ENCODE measurements around the gene CD83. TPM values are rescaled to one million over a fixed set of nuclear protein-coding genes. Genes with fewer than 3 reads are reported as not detected.

Gene CD83
- total and polyA plus RNA-seq, 4 donors: 0.35 to 4.2 (median 0.60) TPM

DNA sequence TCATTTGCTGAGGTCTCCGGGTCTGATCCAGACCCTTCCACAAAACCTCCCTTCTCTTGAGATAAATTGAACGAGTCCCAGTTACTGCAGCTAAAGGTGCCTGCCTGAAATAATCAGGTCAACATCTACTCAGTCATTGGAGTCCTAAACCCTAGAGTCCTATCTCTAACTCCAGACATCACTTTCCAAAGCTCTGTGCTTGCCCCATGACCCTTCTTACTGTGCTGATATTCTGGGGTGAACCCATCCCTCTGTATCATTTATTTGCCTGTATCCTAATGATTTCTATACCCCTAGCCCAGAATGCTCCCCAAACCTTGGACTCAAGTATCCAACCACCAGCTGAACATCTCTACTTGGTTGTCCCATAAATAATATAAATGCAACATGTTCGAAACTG lies 35.7 kb downstream of the CD83 start:
- WGBS: 87% methylated on average over 3 of the region's 3 CpGs
- H3K27ac ChIP-seq (ENCODE audit: low read depth in 1 of 2, low read length in 2 of 2): no peak overlapping the region
- no peak for TF ChIP-seq HNF4A (conservative IDR thresholded peaks at IDR 0.05)
- no peak for TF ChIP-seq SP1 (IDR thresholded peaks at IDR 0.05)
- TF ChIP-seq, protein P1, sequence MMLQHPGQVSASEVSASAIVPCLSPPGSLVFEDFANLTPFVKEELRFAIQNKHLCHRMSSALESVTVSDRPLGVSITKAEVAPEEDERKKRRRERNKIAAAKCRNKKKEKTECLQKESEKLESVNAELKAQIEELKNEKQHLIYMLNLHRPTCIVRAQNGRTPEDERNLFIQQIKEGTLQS (IDR thresholded peaks at IDR 0.05): no peak
- no peak for TF ChIP-seq FOXA1 (IDR thresholded peaks at IDR 0.05)
- TF ChIP-seq FOXA2 (IDR thresholded peaks at IDR 0.05): no peak
- no peak for TF ChIP-seq EGR1 (IDR thresholded peaks at IDR 0.05; ENCODE audit: low read depth in 2 of 2)
- no peak for TF ChIP-seq JUND (IDR thresholded peaks at IDR 0.05)
- TF ChIP-seq RXRA (IDR thresholded peaks at IDR 0.05): no peak
- no peak for TF ChIP-seq TAF1 (conservative IDR thresholded peaks at IDR 0.05)
- no peak for TF ChIP-seq HNF4G (IDR thresholded peaks at IDR 0.05)
- TF ChIP-seq, protein P2, sequence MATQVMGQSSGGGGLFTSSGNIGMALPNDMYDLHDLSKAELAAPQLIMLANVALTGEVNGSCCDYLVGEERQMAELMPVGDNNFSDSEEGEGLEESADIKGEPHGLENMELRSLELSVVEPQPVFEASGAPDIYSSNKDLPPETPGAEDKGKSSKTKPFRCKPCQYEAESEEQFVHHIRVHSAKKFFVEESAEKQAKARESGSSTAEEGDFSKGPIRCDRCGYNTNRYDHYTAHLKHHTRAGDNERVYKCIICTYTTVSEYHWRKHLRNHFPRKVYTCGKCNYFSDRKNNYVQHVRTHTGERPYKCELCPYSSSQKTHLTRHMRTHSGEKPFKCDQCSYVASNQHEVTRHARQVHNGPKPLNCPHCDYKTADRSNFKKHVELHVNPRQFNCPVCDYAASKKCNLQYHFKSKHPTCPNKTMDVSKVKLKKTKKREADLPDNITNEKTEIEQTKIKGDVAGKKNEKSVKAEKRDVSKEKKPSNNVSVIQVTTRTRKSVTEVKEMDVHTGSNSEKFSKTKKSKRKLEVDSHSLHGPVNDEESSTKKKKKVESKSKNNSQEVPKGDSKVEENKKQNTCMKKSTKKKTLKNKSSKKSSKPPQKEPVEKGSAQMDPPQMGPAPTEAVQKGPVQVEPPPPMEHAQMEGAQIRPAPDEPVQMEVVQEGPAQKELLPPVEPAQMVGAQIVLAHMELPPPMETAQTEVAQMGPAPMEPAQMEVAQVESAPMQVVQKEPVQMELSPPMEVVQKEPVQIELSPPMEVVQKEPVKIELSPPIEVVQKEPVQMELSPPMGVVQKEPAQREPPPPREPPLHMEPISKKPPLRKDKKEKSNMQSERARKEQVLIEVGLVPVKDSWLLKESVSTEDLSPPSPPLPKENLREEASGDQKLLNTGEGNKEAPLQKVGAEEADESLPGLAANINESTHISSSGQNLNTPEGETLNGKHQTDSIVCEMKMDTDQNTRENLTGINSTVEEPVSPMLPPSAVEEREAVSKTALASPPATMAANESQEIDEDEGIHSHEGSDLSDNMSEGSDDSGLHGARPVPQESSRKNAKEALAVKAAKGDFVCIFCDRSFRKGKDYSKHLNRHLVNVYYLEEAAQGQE (IDR thresholded peaks at IDR 0.05): no peak
- TF ChIP-seq ZBTB33 (IDR thresholded peaks at IDR 0.05): no peak
- TF ChIP-seq RAD21 (IDR thresholded peaks at IDR 0.05): no peak
- TF ChIP-seq CTCF (IDR thresholded peaks at IDR 0.05; ENCODE audit: low read depth, low read length, missing input control): no peak

DNA sequence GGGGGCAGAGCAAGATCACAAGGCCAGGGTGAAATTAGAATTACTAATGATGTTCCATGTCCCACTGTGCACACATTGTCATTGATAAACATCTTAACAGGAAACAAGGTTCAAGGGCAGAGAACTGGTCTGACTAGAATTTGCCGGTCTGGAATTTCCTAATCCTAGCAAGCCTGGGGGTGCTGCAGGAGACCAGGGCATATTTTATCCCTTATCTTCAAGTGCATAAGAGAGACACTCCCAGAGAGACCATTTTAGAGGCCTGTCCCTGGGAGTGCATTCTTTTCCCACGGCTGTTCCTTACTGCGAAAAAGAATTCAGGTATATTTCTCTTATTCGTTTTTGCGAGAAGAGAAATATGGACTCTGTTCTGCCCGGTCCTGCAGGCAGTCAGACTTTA lies 41.5 kb downstream of the CD83 start:
- H3K27me3 ChIP-seq (ENCODE audit: control insufficient read depth in 4 of 4, insufficient read depth in 4 of 4, low read length in 3 of 4): no peaks in the 10 kb centered on the region
- 92% methylated on average over 6 of the region's 6 CpGs for WGBS
- no peak for DNase-seq (ENCODE audit: low spot score)
- no peak overlapping the region for H3K27ac ChIP-seq (ENCODE audit: low read depth in 1 of 2, low read length in 2 of 2)
- H3K4me3 ChIP-seq (ENCODE audit: low read depth in 1 of 3, low read length in 3 of 3): no peak overlapping the region
- no peaks in the 10 kb centered on the region for H3K4me1 ChIP-seq (ENCODE audit: control insufficient read depth in 4 of 4, insufficient read depth in 4 of 4, low read length in 3 of 4)
- H3K9me3 ChIP-seq (ENCODE audit: control insufficient read depth in 4 of 4, low read length in 3 of 4): no peaks in the 10 kb centered on the region
- H3K9ac ChIP-seq (ENCODE audit: low read depth in 1 of 2, low read length in 2 of 2): no peak overlapping the region
- H3K36me3 ChIP-seq (ENCODE audit: control insufficient read depth in 4 of 4, insufficient read depth in 3 of 4, low read depth in 1 of 4, low read length in 3 of 4): no peaks in the 10 kb centered on the region
- TF ChIP-seq JUND (IDR thresholded peaks at IDR 0.05) (no peak), ZBTB33 (IDR thresholded peaks at IDR 0.05) (no peak), NR2F2 (IDR thresholded peaks at IDR 0.05) (no peak), FOXA1 (IDR thresholded peaks at IDR 0.05) (no peak), TAF1 (conservative IDR thresholded peaks at IDR 0.05) (no peak), FOXA2 (IDR thresholded peaks at IDR 0.05) (no peak), EGR1 (IDR thresholded peaks at IDR 0.05; ENCODE audit: low read depth in 2 of 2) (no peak), HNF4A (conservative IDR thresholded peaks at IDR 0.05) (no peak), MAX (IDR thresholded peaks at IDR 0.05) (no peak), YY1 (IDR thresholded peaks at IDR 0.05) (no peak)
- TF ChIP-seq, protein P2 (IDR thresholded peaks at IDR 0.05): no peak
- TF ChIP-seq, protein P1 (IDR thresholded peaks at IDR 0.05): no peak

More for the DNA sequence above, 35.7 kb downstream of the CD83 start:
- Histone ChIP-seq H3K9ac (ENCODE audit: low read depth in 1 of 2, low read length in 2 of 2) (no peak overlapping the region), H3K36me3 (ENCODE audit: control insufficient read depth in 4 of 4, insufficient read depth in 3 of 4, low read depth in 1 of 4, low read length in 3 of 4) (no peaks in the 10 kb centered on the region), H3K4me1 (ENCODE audit: control insufficient read depth in 4 of 4, insufficient read depth in 4 of 4, low read length in 3 of 4) (peaks cover 4 to 6% (median 4%) of the 10 kb centered on the region in 4 donors), H3K9me3 (ENCODE audit: control insufficient read depth in 4 of 4, low read length in 3 of 4) (no peaks in the 10 kb centered on the region), H3K27me3 (ENCODE audit: control insufficient read depth in 4 of 4, insufficient read depth in 4 of 4, low read length in 3 of 4) (no peaks in the 10 kb centered on the region), H3K4me3 (ENCODE audit: low read depth in 1 of 3, low read length in 3 of 3) (no peak overlapping the region)
- no peak for DNase-seq (ENCODE audit: low spot score)

All from liver (tissue), 9 donors.